Measurements from ENCODE around the gene ACKR1. TPM values are rescaled to one million over a fixed set of nuclear protein-coding genes. Genes with fewer than 3 reads are reported as not detected.
A peak's percentile ranks its signal among the peaks of the same experiment; 100 is the strongest.

The ACKR1 gene
- polyA plus RNA-seq, 1 donor from 2014 or later: not detected

DNA sequence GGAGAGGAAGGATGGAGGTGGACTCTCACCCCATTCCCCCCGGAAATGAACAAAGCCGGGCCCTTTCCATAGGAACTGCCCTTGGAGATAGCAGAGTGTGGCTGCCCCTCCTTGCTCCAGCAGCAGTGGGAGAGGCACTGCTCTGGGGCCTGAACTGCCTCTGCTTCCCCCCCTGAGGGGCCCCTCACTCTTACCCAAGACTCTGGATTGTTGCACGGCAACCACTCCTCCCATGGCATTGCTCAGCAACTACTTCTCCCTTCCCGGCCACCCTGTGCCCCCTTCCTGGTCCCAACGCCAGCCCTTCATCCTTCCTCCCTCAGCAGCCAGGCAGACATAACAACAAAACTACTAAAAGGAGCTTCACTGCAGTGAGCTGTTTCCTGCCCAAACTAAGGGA is 3.0 kb upstream of the ACKR1 start:
- no peaks in the 10 kb centered on the region for H3K36me3 Mint-ChIP-seq
- H3K27ac Mint-ChIP-seq: no peak overlapping the region
- peaks cover 0 to 8% (median 3%) of the 10 kb centered on the region in 3 donors for H3K4me1 Mint-ChIP-seq
- H3K27me3 Mint-ChIP-seq: peaks cover 47% of the 10 kb centered on the region
- no peak overlapping the region for H3K4me3 Mint-ChIP-seq
- H3K9me3 Mint-ChIP-seq: no peaks in the 10 kb centered on the region

DNA sequence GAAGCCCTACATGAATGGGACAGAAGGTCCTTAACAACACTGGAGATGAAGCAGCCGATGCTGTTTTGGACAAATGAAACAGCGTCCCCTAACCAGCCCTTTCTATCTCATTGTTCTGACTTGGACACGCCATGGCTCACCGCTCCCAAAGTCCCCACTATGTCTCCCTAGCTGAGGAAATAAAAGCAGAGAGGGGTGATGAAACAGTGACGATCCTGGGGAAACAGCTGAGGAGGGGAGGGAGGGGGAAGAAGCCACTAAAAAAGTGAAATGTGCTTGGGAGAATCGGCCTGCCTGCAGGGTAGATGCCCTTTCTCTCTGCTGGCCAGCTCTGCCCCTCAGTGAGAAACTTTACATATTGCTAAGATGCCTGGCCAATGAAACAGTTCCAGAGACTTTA is 1.1 kb upstream of the ACKR1 start:
- Mint-ChIP-seq H3K27ac (no peak overlapping the region), H3K4me3 (no peak overlapping the region), H3K36me3 (no peaks in the 10 kb centered on the region), H3K9me3 (no peaks in the 10 kb centered on the region), H3K4me1 (peaks cover 0 to 8% (median 6%) of the 10 kb centered on the region in 3 donors), H3K27me3 (peaks cover 52% of the 10 kb centered on the region)

DNA sequence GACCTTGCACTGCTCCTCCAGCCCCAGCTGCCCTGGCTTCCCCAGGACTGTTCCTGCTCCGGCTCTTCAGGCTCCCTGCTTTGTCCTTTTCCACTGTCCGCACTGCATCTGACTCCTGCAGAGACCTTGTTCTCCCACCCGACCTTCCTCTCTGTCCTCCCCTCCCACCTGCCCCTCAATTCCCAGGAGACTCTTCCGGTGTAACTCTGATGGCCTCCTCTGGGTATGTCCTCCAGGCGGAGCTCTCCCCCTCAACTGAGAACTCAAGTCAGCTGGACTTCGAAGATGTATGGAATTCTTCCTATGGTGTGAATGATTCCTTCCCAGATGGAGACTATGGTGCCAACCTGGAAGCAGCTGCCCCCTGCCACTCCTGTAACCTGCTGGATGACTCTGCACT is 550 bp downstream of the ACKR1 start:
- peaks cover 2% of the 10 kb centered on the region for H3K36me3 Mint-ChIP-seq
- H3K4me3 Mint-ChIP-seq: no peak overlapping the region
- peak overlapping the region in 1 of 3 donors; percentile 65 for H3K27ac Mint-ChIP-seq
- peaks cover 0 to 8% (median 6%) of the 10 kb centered on the region in 3 donors for H3K4me1 Mint-ChIP-seq
- H3K27me3 Mint-ChIP-seq: peaks cover 60% of the 10 kb centered on the region
- peaks cover 0 to 2% (median 0%) of the 10 kb centered on the region in 3 donors for H3K9me3 Mint-ChIP-seq

DNA sequence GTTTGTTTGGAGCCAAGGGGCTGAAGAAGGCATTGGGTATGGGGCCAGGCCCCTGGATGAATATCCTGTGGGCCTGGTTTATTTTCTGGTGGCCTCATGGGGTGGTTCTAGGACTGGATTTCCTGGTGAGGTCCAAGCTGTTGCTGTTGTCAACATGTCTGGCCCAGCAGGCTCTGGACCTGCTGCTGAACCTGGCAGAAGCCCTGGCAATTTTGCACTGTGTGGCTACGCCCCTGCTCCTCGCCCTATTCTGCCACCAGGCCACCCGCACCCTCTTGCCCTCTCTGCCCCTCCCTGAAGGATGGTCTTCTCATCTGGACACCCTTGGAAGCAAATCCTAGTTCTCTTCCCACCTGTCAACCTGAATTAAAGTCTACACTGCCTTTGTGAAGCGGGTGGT is 1.4 kb downstream of the ACKR1 start:
- H3K36me3 Mint-ChIP-seq: peaks cover 2% of the 10 kb centered on the region
- peaks cover 0 to 5% (median 5%) of the 10 kb centered on the region in 3 donors for H3K4me1 Mint-ChIP-seq
- H3K27me3 Mint-ChIP-seq: peaks cover 61% of the 10 kb centered on the region
- peaks cover 0 to 2% (median 0%) of the 10 kb centered on the region in 3 donors for H3K9me3 Mint-ChIP-seq
- H3K27ac Mint-ChIP-seq: no peak overlapping the region
- no peak overlapping the region for H3K4me3 Mint-ChIP-seq

DNA sequence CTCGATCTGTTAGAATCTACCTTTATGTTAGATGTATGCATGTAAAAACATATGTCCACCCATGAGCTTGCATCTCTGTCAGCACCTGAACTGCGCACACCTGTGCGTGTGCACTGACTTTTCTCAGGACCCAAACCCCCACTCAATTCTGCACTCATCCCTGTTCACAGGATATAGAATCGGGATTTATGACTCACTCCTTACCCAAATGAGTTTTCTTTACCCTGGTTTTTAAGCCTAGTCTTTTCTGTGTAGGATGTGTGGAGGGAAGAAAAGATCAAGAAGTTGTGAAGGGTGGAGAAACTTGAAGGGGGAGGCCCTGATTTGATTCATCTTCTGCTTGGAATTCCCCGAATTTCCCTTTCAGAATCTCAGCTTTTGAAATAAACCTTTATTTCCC is 2.4 kb downstream of the ACKR1 start:
- Mint-ChIP-seq H3K9me3 (peaks cover 0 to 2% (median 0%) of the 10 kb centered on the region in 3 donors), H3K36me3 (peaks cover 3% of the 10 kb centered on the region), H3K4me1 (peaks cover 0 to 6% (median 2%) of the 10 kb centered on the region in 3 donors), H3K27ac (no peak overlapping the region), H3K27me3 (peaks cover 57% of the 10 kb centered on the region), H3K4me3 (no peak overlapping the region)

DNA sequence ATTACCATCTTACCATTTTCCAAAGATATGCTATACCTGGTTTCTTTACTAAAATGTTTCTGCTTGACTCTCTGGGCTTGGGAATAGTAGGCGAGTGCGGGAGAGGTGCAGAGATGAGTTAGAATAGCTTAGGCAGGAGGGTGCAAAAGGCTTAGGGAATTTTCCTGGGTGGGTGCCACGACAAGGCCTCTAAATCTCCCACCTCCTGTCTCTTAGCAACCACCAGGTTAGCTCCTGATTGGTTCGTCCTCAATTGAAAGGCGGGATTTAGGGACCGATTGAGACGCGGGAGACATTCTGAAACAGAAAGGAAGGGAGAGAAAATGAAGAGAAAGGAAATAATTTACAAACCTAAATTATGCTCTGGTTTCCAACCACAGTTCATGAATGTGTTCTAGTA is 3.1 kb downstream of the ACKR1 start:
- H3K27ac Mint-ChIP-seq: no peak overlapping the region
- H3K4me1 Mint-ChIP-seq: peaks cover 0 to 6% (median 2%) of the 10 kb centered on the region in 3 donors
- peaks cover 3% of the 10 kb centered on the region for H3K36me3 Mint-ChIP-seq
- no peak overlapping the region for H3K4me3 Mint-ChIP-seq
- H3K27me3 Mint-ChIP-seq: peaks cover 57% of the 10 kb centered on the region
- peaks cover 0 to 2% (median 0%) of the 10 kb centered on the region in 3 donors for H3K9me3 Mint-ChIP-seq

DNA sequence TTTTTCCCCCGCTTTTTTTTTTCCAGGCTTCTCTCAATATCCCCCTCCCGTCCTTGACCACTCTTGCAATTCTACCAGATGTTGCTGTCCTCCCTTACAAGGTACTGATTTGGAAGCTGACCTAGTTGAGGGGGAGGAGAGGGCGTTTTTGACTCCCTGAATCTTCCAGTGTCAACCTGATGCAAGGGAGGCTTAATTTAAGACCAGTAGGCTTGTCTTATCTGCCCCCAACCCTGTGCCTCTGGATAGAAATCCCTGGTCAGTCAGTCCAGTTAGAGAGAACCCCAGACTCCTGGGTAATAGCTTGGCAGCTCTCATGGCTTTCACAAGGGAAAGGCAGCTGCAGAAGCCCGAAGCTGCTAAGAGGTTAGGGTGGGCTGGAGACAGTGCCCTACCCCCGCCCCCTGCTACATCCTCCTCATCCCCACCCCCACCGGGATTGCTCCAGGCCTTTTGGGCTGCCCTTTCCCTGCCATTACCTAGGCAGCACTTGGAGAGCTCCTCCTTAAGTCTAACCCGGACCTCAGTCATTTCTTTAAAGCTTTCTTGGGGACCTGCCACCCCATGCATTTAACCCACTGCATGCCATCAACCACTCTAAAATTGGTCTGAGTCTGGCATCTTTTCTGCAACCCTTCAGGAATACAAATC is 3.6 kb downstream of the ACKR1 start:
- peaks cover 0 to 8% (median 2%) of the 10 kb centered on the region in 3 donors for H3K4me1 Mint-ChIP-seq
- peaks cover 0 to 2% (median 0%) of the 10 kb centered on the region in 3 donors for H3K9me3 Mint-ChIP-seq
- H3K36me3 Mint-ChIP-seq: peaks cover 3% of the 10 kb centered on the region
- H3K27ac Mint-ChIP-seq: no peak overlapping the region
- no peak overlapping the region for H3K4me3 Mint-ChIP-seq
- peaks cover 59% of the 10 kb centered on the region for H3K27me3 Mint-ChIP-seq

DNA sequence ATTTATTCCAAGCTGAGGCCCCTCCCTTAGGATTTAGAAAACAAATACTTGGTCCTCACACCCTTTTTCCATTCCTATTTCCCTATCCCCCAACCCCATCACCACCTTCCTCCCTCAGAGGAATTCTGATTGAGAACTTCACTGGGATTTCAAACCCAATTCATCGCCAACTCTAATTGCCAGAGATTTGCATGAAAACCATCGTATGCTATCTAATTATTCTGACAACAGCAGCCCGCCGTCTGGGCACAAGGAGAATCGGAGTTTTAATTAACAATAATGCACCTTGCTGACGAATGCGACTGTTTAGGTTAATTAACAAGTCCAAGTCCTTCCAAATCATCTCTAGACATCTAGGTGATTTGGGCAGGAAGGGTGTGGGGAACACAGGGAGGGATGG is 4.4 kb downstream of the ACKR1 start:
- H3K9me3 Mint-ChIP-seq: peaks cover 0 to 2% (median 0%) of the 10 kb centered on the region in 3 donors
- no peak overlapping the region for H3K27ac Mint-ChIP-seq
- H3K4me3 Mint-ChIP-seq: no peak overlapping the region
- peaks cover 3% of the 10 kb centered on the region for H3K36me3 Mint-ChIP-seq
- H3K4me1 Mint-ChIP-seq: peaks cover 2 to 8% (median 3%) of the 10 kb centered on the region in 3 donors
- H3K27me3 Mint-ChIP-seq: peaks cover 59% of the 10 kb centered on the region

DNA sequence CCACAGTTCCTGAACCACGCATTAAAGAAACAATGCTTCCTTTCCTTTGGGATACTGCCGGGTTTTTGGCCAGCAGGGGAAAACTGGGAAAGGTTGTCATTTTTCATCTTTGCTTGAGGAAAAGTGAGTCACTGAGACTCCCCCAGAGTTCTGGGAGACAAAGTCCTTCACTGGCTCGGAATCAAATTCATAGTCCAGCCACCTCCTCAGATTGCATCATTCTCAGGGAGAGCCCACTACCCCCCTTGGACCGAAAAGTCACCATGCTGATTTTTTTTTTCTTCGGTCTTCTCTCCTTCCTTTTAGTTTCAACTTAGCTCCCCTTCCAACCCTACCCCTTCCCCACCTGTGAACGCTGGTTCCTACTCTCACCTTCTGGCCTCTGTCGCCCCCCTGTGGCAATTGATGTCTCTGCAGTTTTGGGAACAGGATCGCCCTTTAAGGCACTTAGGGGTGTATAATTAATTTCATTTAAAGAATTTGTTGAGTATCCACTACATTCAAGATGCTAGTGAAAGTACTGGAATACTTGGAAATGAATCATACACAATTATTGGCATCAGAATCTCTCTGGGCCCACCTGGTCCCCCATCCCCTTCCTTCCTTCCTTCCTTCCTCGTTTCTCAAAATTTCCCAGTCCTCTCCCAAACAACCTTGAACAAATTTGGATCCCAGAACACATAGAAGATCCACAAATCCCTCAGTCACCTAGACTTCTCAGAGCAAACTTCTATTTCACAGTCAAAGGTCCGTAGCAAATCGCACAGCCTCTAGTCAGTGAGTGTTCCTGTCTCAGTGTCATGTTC is 6.9 kb downstream of the ACKR1 start:
- Mint-ChIP-seq H3K9me3 (peaks cover 0 to 2% (median 0%) of the 10 kb centered on the region in 3 donors), H3K27ac (no peak overlapping the region), H3K27me3 (peaks cover 39% of the 10 kb centered on the region)

DNA sequence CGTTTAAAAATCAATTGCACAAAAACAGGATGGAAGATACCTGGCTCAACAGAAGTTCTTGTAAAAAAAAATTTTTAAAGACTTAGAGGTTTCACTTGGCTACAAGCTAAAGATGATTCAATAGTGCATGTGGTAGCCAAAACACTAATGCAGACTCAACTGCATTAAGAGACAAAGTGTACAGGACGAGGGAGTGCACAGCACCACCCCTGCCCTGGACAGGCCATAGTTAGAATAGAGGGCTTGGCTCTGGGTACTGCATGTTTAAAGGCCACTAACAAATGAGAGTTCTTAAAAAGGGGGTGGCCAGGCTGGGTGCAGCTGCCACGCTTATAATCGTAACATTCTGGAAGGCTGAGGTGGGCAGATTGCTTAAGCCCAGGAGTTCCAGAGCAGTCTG is 7.9 kb downstream of the ACKR1 start:
- Mint-ChIP-seq H3K27ac (no peak overlapping the region), H3K27me3 (peaks cover 38% of the 10 kb centered on the region), H3K4me3 (no peak overlapping the region), H3K36me3 (peaks cover 3% of the 10 kb centered on the region), H3K4me1 (peaks cover 4 to 6% (median 4%) of the 10 kb centered on the region in 3 donors), H3K9me3 (peaks cover 0 to 2% (median 0%) of the 10 kb centered on the region in 3 donors)

More for the DNA sequence above, 6.9 kb downstream of the ACKR1 start:
- peaks cover 4 to 8% (median 4%) of the 10 kb centered on the region in 3 donors for H3K4me1 Mint-ChIP-seq
- no peak overlapping the region for H3K4me3 Mint-ChIP-seq
- peaks cover 3% of the 10 kb centered on the region for H3K36me3 Mint-ChIP-seq

DNA sequence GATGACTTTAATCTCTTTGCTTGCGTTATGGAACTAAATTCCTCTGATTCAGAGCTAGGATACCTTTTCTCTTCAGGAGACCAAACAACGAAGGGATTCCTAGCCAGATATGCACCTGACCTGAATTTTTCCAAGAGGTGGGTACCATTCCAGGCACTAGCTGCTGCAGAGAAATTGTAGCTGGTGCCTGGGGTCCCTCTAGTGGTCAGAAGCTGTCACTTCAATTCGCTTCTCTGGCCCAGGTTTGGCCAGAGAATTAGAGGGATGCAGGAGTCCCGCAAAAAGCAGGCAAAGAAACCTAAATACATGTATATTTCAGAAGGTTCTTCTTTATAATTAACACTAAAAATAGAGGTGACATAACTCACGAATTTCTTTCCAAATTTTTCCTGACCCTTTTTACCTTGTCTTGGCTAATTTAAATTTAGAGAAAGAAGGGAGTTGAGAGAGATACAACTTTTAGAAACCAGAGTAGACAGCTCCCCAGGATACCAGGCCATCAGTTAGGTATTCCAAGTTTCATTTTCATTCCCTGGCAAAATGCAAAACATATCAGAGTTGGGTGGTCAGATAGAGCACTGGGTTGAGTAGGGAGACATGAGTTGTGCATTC is 9.6 kb downstream of the ACKR1 start:
- H3K36me3 Mint-ChIP-seq: peaks cover 3% of the 10 kb centered on the region
- H3K27me3 Mint-ChIP-seq: peaks cover 26% of the 10 kb centered on the region
- no peak overlapping the region for H3K4me3 Mint-ChIP-seq
- no peaks in the 10 kb centered on the region for H3K9me3 Mint-ChIP-seq
- peaks cover 2 to 4% (median 3%) of the 10 kb centered on the region in 3 donors for H3K4me1 Mint-ChIP-seq
- no peak overlapping the region for H3K27ac Mint-ChIP-seq

DNA sequence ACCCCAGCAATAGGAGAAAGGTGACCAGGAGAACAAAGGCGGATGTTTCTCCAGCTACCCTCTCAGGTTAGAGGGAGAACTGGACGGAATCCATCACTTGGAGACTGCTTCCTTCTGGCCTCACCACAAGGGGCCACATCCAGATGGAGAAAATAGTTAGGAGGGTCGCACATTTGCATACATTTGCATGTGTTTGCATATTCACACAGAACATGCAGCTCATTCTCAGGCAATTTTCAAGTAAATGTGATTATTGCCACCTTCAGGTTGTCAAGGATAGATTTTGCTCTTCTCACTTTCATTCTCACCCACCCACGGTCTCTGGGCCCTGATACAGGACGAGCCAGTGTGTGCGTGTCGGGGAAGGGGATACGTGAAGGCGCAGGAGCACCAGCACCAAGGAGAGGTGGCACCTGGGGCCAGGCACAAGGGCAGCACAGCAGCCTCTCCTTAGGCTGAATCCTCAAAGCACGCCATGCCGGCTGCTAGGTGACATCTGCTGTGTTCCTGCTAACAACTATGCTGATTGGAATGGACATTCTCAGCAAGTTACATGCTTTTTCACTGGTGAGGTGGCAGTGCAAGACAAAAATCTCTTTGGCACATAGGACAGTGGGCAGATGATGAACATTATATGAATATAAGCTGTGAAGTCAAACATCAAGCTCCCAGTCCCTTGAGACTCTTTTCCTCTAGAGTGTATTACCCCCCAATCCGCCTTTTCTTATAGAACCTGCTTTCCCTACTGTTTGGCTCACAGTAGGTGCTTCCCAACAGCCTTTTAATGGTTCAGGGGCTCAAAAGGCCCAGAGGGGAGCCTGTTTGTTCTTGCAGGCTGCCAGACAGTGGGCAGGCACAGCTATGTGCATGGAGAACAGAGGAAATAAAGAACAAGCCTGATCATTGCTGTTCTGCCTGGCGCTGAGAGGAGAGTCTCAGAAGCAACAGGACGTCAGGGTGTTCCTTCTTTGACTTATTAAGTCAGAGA is 14.3 kb downstream of the ACKR1 start:
- Mint-ChIP-seq H3K27ac (no peak overlapping the region), H3K9me3 (no peaks in the 10 kb centered on the region), H3K36me3 (no peaks in the 10 kb centered on the region), H3K4me1 (peaks cover 0 to 3% (median 2%) of the 10 kb centered on the region in 3 donors), H3K4me3 (no peak overlapping the region), H3K27me3 (peaks cover 13% of the 10 kb centered on the region)

DNA sequence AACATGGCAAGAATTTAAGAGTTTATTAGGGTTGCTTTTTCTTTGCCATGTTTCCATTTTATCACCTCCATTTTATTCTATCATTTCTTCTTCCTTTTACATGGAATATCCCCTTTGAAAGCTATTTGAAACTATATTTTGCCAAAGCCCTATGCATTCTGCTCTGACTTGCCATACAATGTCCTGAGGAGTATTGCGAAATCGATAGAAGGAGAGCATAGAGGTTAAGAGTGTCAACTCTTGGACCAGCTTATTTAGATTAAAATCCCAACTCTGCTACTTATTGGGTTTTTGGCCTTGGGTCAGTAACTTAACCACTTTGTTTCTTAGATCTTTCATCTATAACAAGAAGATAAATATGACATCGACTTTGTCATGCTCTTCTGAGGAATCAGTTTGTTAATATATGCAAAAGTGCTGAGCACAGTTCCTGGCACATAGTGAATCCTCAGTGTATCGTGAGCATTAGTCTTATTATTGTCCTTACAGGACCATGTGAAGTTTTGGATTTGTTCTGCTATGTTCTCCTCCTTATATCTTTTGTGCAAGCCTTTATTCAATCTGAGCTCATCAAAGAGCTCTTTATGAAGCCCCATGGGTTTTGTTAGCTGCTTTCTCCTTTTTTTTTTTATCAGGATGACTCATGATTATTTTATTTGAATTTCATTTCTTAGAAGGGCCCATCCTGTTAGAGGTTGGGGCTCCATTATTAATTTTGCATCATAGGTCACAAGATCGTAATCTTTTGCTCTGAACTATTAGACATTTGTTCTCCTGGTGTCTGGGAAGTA is 17.6 kb downstream of the ACKR1 start:
- Mint-ChIP-seq H3K4me3 (no peak overlapping the region), H3K27ac (no peak overlapping the region), H3K36me3 (no peaks in the 10 kb centered on the region), H3K9me3 (no peaks in the 10 kb centered on the region), H3K4me1 (no peaks in the 10 kb centered on the region), H3K27me3 (peaks cover 14% of the 10 kb centered on the region)

DNA sequence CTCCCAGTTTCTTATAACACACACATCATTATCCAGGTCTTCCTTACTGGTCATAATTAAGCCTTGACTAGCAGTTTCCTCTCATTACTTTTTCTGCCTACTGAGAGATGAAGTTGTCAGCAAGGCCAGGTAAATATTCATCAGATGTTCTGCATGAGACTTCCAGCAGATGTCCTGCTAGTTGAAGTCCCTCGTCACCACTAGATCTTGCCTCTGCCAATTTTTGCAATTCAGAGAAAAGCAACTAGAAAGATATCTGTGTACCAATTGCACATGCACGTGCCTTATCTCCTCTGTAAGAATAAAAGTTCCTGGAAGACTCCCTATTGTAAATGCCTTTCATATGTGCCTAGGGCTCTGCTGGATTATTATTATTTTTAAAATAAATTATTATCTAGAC is 18.3 kb downstream of the ACKR1 start:
- H3K4me3 Mint-ChIP-seq: no peak overlapping the region
- H3K27me3 Mint-ChIP-seq: peaks cover 16% of the 10 kb centered on the region
- H3K36me3 Mint-ChIP-seq: no peaks in the 10 kb centered on the region
- H3K4me1 Mint-ChIP-seq: no peaks in the 10 kb centered on the region
- H3K9me3 Mint-ChIP-seq: no peaks in the 10 kb centered on the region
- H3K27ac Mint-ChIP-seq: no peak overlapping the region

Data from IgD-negative memory B cell (primary cell).